ENCODE results near the gene STX8. TPM values are rescaled to one million over a fixed set of nuclear protein-coding genes. Genes with fewer than 3 reads are reported as not detected.

Gene STX8
- total and polyA plus RNA-seq, 9 of the 15 experiments (the other 6 are each of a cell fraction or from before 2014, with no cell fraction given) = 14.6 to 42.5 (median 22.1) TPM

DNA sequence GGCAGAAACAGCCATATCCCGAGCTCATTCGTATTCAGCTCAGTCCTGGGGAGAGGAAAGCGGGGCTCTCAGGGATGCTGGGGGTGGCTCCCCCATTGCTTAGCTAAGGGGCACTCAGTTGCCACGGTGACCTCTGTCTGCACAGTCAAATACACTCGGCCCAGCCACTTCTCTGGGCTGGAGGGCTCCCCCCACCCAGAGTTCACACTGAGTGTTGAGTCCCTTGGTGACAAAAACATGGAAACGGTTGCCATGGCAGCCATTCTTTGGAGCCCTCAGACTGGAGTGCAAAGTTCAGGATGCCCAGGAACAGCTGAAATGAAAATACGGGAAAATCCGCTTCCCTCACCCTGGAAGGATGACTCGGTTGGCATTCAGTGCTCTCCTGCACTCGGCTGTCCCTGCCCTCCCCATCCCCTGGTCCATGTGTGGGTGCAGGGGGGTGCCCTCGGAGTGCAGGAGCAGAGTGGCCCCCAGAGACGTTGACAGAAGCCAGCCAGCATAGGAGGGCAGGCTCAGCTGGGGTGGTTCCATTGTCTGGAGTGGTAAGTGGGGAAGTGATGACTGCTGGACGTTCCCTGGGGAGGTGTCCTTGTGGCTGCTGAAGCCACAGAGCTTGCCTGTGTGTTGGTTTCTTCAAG lies 337.8 kb downstream of the STX8 start:
- in situ Hi-C loops (cut with MboI) = no loop called here
- H3K79me2 ChIP-seq (ENCODE audit: control insufficient read depth, insufficient read depth, low read length) = no peaks in the 10 kb centered on the region
- H3K36me3 ChIP-seq (ENCODE audit: control insufficient read depth, insufficient read depth, low read length) = no peaks in the 10 kb centered on the region
- peak; percentile 45 for TF ChIP-seq RFX1 (IDR thresholded peaks at IDR 0.05)
- TF ChIP-seq, protein P1, sequence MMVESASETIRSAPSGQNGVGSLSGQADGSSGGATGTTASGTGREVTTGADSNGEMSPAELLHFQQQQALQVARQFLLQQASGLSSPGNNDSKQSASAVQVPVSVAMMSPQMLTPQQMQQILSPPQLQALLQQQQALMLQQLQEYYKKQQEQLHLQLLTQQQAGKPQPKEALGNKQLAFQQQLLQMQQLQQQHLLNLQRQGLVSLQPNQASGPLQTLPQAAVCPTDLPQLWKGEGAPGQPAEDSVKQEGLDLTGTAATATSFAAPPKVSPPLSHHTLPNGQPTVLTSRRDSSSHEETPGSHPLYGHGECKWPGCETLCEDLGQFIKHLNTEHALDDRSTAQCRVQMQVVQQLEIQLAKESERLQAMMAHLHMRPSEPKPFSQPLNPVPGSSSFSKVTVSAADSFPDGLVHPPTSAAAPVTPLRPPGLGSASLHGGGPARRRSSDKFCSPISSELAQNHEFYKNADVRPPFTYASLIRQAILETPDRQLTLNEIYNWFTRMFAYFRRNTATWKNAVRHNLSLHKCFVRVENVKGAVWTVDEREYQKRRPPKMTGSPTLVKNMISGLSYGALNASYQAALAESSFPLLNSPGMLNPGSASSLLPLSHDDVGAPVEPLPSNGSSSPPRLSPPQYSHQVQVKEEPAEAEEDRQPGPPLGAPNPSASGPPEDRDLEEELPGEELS (CRISPR knock-in tag; IDR thresholded peaks at IDR 0.05; ENCODE audit: borderline replicate concordance) = no peak
- H3K4me1 ChIP-seq (replicated peaks in 1 of 2; ENCODE audit: control insufficient read depth in 2 of 2, insufficient read depth in 2 of 2, low read length in 2 of 2) = peaks cover 0 to 20% of the 10 kb centered on the region in 2 experiments; a peak in 2 of 5 replicates
- H3K4me3 ChIP-seq = no peak overlapping the region
- H4K20me1 ChIP-seq (replicated peaks; ENCODE audit: control insufficient read depth, insufficient read depth, low read length) = 0 out of 2 replicates have a peak, but pooled peaks cover 5% of the 10 kb centered on the region
- H3K9me1 ChIP-seq (ENCODE audit: control insufficient read depth, insufficient read depth, low read length) = no peaks in the 10 kb centered on the region
- DNase-seq (ENCODE audit: extremely low read depth in 1 of 4, low spot score in 3 of 4) (no peak), FAIRE-seq (no peak), ATAC-seq (no peak)
- no peak overlapping the region for H3K27ac ChIP-seq (ENCODE audit: extremely low read depth, low read depth, low read length)
- no peak overlapping the region for H2AFZ ChIP-seq (ENCODE audit: low read depth, low read length)
- ChIA-PET CTCF (ENCODE audit: low intra/inter-chr PET ratio) (no interaction called here), POLR2A (no interaction called here)
- no peaks in the 10 kb centered on the region for H3K9me3 ChIP-seq (replicated peaks; ENCODE audit: control insufficient read depth, insufficient read depth, low read depth, low read length)
- BruUV-seq (replicated peaks) = no TSS peak
- no peak overlapping the region for H3K4me2 ChIP-seq (ENCODE audit: insufficient read depth, low read length)
- H3K27me3 ChIP-seq (ENCODE audit: control insufficient read depth in 2 of 2, insufficient read depth in 2 of 2, low read length in 2 of 2) = peaks cover 0 to 19% of the 10 kb centered on the region in 2 experiments; a peak in 2 of 5 replicates
- intact Hi-C loops (cut with micrococcal nuclease) = no loop called here
- WGBS (ENCODE audit: insufficient coverage, low coverage, missing lambda C conversion rate) = 0% methylated on average over 12 of the region's 13 CpGs
- H3K9ac ChIP-seq (ENCODE audit: insufficient read depth in 1 of 2, low read depth in 2 of 2, low read length in 2 of 2) = no peak overlapping the region

DNA sequence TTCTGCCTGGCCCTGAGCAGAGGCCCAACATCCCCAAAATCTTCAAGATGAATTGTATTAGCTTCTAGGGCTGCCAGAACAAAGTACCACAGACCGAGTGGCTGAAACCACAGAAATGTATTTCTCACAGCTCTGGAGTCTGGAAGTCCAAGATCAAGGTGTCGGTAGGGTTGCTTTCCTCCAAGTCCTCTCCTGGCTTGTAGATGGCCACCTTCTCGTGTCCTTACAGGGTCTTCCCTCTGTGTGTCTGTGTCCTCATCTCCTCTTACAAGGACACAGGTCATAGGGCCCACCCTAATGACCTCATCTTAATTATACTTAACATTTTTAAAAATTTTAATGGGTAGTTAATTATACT lies 338.6 kb downstream of the STX8 start:
- Histone ChIP-seq H4K20me1 (replicated peaks; ENCODE audit: control insufficient read depth, insufficient read depth, low read length) (0 out of 2 replicates have a peak, but pooled peaks cover 5% of the 10 kb centered on the region), H2AFZ (ENCODE audit: low read depth, low read length) (no peak overlapping the region), H3K27me3 (ENCODE audit: control insufficient read depth in 2 of 2, insufficient read depth in 2 of 2, low read length in 2 of 2) (peaks cover 0 to 22% of the 10 kb centered on the region in 2 experiments; a peak in 2 of 5 replicates), H3K79me2 (ENCODE audit: control insufficient read depth, insufficient read depth, low read length) (no peaks in the 10 kb centered on the region), H3K9me3 (replicated peaks; ENCODE audit: control insufficient read depth, insufficient read depth, low read depth, low read length) (no peaks in the 10 kb centered on the region), H3K4me2 (ENCODE audit: insufficient read depth, low read length) (no peak overlapping the region), H3K9me1 (ENCODE audit: control insufficient read depth, insufficient read depth, low read length) (no peaks in the 10 kb centered on the region), H3K4me3 (no peak overlapping the region), H3K27ac (ENCODE audit: extremely low read depth, low read depth, low read length) (no peak overlapping the region), H3K4me1 (replicated peaks in 1 of 2; ENCODE audit: control insufficient read depth in 2 of 2, insufficient read depth in 2 of 2, low read length in 2 of 2) (peaks cover 0 to 20% of the 10 kb centered on the region in 2 experiments; a peak in 2 of 5 replicates), H3K9ac (ENCODE audit: insufficient read depth in 1 of 2, low read depth in 2 of 2, low read length in 2 of 2) (no peak overlapping the region), H3K36me3 (ENCODE audit: control insufficient read depth, insufficient read depth, low read length) (no peaks in the 10 kb centered on the region)
- in situ Hi-C loops (cut with MboI) = no loop called here
- ChIA-PET CTCF (ENCODE audit: low intra/inter-chr PET ratio) (no interaction called here), POLR2A (no interaction called here)
- WGBS (ENCODE audit: insufficient coverage, low coverage, missing lambda C conversion rate) = 0% methylated on average over 3 of the region's 3 CpGs
- ATAC-seq (no peak), FAIRE-seq (no peak), DNase-seq (ENCODE audit: extremely low read depth in 1 of 4, low spot score in 3 of 4) (no peak)
- intact Hi-C loops (cut with micrococcal nuclease) = no loop called here
- no TSS peak for BruUV-seq (replicated peaks)
- TF ChIP-seq YY1 (IDR thresholded peaks at IDR 0.05; ENCODE audit: borderline replicate concordance in 1 of 3, control insufficient read depth in 1 of 3, extremely low read depth in 1 of 3, insufficient read depth in 3 of 3, insufficient read length in 1 of 3, insufficient replicate concordance in 2 of 3, low read depth in 1 of 3, low read length in 2 of 3) (no peak), U2AF1 (optimal IDR thresholded peaks at IDR 0.05; ENCODE audit: low read depth, low read length) (no peak), ELF1 (tag; IDR thresholded peaks at IDR 0.05) (no peak), FOS (IDR thresholded peaks at IDR 0.05; ENCODE audit: extremely low read depth, insufficient read length) (no peak), ZFPM2 (CRISPR knock-in tag; IDR thresholded peaks at IDR 0.05) (no peak)
- TF ChIP-seq, protein P2, sequence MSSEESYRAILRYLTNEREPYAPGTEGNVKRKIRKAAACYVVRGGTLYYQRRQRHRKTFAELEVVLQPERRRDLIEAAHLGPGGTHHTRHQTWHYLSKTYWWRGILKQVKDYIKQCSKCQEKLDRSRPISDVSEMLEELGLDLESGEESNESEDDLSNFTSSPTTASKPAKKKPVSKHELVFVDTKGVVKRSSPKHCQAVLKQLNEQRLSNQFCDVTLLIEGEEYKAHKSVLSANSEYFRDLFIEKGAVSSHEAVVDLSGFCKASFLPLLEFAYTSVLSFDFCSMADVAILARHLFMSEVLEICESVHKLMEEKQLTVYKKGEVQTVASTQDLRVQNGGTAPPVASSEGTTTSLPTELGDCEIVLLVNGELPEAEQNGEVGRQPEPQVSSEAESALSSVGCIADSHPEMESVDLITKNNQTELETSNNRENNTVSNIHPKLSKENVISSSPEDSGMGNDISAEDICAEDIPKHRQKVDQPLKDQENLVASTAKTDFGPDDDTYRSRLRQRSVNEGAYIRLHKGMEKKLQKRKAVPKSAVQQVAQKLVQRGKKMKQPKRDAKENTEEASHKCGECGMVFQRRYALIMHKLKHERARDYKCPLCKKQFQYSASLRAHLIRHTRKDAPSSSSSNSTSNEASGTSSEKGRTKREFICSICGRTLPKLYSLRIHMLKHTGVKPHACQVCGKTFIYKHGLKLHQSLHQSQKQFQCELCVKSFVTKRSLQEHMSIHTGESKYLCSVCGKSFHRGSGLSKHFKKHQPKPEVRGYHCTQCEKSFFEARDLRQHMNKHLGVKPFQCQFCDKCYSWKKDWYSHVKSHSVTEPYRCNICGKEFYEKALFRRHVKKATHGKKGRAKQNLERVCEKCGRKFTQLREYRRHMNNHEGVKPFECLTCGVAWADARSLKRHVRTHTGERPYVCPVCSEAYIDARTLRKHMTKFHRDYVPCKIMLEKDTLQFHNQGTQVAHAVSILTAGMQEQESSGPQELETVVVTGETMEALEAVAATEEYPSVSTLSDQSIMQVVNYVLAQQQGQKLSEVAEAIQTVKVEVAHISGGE (CRISPR knock-in tag; IDR thresholded peaks at IDR 0.05) = no peak
